Measurements from ENCODE around the gene GNAI2.
A peak's percentile ranks its signal among the peaks of the same experiment; 100 is the strongest.

Gene GNAI2

DNA sequence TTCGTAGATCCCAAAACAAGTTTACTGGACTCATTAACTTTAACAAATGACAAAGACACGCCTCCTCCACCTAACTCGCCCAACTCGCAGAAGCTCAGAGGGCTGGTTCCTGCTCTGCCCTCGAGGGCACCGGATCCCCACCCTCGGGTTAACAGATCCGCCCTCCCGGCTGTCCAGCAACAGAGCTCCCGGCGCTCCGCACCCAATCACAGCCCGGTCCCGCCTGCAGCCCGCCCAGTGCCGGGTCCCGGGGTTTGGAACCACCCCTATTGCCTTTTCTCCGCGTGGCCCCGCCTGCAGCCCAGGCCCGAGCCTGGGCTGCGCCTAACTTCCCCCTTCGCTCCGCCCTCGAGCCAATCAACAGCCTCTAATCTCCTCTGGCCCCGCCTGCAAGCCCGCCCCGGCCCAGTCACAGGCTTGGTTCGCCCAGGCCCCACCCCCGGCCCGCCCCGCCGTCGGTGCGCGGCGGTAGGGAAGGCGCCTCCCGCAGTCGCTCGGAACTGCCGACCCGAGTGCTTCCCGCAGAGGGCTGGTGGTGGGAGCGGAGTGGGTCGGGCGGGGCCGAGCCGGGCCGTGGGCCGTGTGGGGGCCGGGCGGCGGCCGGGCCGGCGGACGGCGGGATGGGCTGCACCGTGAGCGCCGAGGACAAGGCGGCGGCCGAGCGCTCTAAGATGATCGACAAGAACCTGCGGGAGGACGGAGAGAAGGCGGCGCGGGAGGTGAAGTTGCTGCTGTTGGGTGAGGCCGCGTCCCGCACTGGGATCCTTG is at the start of gene GNAI2:
TSS of gene GNAI2 (plus strand) at position 489 of the 768 bp plus-strand sequence. CDS start at position 621, 132 bp downstream.
- peak; percentile 97 for DNase-seq

DNA sequence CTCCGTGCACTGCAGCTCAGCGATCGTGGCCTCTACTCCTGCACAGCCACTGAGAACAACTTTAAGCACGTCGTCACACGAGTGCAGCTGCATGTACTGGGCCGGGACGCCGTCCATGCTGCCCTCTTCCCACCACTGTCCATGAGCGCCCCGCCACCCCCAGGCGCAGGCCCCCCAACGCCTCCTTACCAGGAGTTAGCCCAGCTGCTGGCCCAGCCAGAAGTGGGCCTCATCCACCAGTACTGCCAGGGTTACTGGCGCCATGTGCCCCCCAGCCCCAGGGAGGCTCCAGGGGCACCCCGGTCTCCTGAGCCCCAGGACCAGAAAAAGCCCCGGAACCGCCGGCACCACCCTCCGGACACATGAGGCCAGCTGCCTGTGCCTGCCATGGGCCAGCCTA is 48.3 kb upstream of the GNAI2 start:
- no peak for DNase-seq

GRCh38 chr3:50189274-50189673 is 46.7 kb upstream of the GNAI2 start:
- peak; percentile 40 for DNase-seq

GRCh38 chr3:50189989-50190388 is 46.0 kb upstream of the GNAI2 start:
- DNase-seq = no peak

DNA sequence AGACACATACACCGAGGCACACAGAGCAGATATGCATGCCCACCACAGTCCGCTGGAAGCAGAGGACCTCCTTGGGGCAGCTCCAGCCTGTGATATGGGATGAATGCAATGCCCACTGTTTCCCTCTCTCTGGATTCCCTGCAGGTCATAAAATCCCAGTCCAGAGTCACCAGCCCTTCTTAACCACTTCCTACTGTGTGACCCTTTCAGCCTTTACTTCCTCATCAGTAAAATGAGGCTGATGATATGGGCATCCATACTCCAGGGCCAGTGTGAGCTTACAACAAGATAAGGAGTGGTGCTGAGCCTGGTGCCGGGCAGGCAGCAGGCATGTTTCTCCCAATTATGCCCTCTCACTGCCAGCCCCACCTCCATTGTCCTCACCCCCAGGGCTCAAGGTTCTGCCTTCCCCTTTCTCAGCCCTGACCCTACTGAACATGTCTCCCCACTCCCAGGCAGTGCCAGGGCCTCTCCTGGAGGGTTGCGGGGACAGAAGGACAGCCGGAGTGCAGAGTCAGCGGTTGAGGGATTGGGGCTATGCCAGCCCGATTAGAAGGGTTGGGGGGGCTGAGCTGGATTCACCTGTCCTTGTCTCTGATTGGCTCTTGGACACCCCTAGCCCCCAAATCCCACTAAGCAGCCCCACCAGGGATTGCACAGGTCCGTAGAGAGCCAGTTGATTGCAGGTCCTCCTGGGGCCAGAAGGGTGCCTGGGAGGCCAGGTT is 44.9 kb upstream of the GNAI2 start, which contains the start of gene GNAT1:
TSS of gene GNAT1 (plus strand) at position 675 of the 725 bp plus-strand sequence. CDS start 116 bp downstream, outside the sequence.
- no peak for DNase-seq

GRCh38 chr3:50192124-50192523 is 43.9 kb upstream of the GNAI2 start:
- no peak for DNase-seq

DNA sequence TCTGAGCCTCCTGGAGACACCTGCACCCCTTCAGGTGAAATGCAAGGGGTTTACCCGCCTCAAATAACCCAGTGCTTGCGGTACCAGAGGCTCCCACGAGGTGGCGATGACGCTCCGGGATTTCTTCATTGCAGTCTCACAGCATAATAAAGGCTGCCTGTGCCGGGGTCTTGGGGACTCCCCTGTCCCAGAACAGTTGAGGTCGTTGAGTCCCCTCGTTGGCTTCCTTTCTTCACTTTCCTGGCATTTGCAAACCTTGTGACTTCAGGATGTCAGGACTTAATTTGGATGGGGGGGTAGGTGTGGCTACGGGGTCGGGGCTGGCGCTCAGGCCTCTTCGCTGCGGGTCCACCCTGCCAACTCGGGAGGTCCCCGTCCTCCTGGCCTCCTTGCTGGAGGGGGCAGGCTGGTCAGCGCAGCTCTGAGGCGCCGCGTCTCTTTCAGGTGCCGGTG is 43.3 kb upstream of the GNAI2 start:
- DNase-seq = peak; percentile 50

GRCh38 chr3:50193286-50193685 is 42.7 kb upstream of the GNAI2 start:
- DNase-seq = no peak

GRCh38 chr3:50193746-50194127 is 42.3 kb upstream of the GNAI2 start:
- DNase-seq = no peak

GRCh38 chr3:50194128-50194902 is 41.7 kb upstream of the GNAI2 start:
- DNase-seq = peak; percentile 37

DNA sequence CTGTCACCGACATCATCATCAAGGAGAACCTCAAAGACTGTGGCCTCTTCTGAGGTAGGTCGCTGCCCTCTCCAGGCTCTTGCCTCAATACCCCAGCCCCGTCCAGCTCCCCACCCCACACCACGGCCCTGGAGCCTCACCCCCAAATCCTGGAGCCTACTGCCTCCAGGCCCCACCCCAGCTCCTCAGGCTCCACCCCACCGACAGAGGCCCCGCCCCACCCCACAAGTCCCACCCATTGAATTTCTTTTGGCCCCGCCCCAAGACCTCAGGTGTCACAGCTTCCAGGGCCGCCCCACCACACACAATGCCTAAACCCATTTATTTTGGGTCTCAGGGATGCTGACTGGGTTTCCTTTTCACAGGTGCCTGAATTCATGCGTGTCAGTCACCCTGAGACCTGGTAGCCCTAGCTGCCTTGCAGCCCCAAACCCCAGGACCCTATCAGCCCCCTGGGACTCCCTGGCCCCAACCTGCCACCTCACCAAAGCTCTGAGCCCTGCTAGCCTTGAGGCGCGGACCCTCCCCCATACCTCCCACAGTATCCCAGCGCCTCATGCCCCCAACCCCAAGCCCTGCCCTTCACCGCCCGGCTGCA is 41.0 kb upstream of the GNAI2 start:
- no peak for DNase-seq

- no peak for DNase-seq
Observed at GRCh38 chr3:50195501-50196252, 40.3 kb upstream of the GNAI2 start.

GRCh38 chr3:50196253-50196801 is 39.7 kb upstream of the GNAI2 start:
- DNase-seq = no peak

DNA sequence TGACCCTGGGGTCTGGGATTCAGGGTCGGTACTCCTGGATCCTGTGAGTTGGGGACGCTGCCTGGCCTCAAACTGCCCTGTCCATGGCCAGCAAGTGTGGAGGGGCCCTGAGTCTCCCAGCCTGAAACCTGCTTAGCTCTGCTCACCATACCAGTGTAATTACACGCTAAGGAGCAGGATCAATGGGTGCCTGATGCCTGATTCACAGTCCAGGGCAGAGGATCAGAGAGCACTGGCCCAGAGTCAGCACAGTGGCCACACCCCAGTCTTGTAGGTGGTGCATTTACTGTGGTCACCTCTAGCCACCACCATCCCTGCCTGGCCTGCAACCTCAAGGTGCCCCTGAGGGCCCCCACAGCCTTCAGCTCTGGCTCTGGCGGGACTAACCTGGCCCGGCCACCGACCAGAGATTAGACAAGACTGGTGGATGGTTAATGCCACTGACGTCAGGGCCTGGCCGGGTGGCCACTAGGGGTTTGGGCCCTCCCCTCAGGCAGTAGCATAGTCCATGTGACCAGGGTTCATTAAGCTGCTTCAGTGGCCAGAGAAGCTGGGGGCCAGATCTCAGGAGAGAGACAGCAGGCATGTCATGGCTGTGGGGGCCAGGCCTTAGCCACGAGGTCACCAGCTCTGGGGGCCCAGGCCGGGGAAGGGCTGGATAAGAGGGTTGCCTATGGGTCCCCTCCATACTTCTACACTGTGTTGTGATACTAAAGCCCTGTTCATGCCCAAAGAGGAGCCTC is 34.3 kb upstream of the GNAI2 start:
- no peak for DNase-seq

DNA sequence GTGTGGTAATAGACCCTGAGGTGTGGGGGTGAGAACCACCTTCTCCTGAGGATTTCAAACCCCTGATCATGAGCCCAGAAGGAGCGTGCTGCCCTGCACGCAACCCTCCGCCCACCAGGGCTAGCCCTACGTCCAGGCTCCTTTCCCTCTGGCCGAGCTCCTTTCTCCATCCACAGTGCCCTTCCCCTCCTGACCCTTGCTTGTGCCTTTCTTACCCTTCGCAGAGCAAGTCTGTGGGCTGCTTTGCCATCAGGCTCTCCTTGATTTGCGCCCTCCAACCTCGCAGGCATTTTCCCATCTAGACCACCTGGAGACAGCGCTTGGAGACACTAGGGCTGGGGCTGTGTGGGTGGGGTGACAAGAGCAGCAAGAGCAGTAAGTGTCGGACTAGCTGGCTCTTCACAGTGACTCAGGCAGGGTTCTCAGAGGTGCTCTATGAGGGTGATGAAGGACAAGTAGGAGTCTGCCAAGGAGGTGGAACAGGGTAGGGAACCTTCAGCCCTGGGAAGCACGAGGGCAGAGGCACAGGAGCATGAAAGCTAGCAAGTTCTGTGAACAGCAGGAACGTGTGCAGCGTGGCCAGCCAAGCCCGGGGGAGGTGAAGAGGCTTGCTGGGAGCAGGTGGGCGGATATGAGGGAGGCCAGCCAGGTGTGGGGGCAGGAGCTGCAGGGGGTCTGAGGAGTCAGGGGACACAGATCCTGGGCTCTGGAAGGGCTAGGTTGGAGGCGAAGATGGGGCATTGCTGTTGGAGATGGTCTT is 33.5 kb upstream of the GNAI2 start:
- DNase-seq = no peak

DNA sequence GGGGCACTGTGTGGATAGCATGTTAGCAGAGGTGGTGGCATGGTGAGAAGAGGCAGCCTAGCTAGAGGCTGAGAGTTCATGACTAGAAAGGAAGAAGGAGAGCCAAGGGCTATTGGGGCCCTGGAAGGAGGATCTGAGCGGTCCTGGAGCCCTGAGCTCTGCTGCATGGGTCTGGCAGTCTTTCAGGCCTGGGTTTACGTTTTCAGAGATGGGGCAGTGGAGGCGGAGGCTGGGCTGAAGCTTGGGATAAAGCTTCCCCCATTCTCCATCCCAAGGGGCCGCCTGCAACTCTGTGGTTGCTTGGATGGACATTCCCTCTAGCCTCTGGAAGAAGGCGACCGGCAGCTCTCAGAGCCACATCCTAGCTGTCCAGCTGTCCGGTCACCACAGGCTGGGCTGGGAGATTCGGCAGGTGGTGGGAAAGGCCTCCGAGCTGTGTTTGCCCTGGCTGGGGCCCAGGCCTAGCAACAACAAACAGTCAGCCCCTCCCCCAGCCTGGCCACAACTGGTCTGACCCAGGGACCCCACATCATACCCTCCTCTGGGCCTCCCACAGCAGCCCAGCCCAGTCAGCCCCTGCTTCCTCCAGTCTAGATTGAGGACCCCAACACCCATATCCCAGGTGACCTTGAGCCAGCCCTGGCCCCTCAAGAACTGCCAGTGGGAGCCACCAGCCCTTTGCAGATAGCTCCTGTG is 32.7 kb upstream of the GNAI2 start:
- no peak for DNase-seq

DNA sequence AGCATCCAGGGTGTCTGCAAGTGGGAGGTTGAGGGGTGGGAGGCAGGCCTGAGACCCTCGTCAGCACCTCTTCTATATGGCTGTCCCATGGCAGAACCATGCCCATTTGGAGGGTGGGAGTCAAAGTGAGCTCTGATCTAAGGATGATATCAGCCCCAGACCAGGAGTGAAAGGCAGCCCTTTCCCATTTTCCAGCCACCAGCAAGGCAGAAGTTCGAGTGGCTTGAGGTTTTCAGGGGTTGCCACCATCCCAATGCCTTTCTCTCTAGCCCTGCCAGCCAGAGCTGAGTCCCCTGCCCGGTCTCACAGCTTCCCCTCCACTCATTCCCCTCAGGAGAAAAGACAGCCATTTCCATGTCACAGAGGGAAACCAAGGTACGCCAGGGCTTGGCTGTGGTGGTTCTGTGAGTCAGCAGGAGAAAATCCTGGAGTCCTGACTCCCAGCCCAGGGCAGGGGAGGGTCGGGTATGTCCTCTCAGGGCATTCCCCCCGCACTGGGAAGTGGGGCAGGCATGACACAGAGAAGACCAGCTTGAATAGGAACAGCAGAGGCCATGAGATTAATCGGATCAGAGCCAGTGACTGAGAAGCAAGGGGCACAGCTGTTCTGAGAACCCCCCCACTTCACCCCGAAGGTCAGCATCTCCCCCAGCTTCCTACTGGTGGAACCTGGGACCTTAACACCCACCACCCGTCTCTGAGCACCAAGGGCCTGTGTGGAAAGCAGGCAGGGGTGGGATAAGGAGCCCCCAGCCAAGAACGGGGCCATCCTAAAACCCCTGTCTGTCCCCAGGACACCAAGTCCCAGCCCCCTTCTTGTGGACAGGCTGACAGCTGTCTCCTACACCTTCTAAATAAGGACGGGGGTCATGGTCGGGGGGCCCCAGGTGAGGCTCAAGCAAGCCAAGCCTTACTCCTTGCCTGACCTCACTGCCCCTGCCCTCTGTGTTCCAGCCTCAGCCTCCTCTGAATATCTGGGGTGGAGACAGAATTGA is 31.9 kb upstream of the GNAI2 start:
- DNase-seq = no peak

DNA sequence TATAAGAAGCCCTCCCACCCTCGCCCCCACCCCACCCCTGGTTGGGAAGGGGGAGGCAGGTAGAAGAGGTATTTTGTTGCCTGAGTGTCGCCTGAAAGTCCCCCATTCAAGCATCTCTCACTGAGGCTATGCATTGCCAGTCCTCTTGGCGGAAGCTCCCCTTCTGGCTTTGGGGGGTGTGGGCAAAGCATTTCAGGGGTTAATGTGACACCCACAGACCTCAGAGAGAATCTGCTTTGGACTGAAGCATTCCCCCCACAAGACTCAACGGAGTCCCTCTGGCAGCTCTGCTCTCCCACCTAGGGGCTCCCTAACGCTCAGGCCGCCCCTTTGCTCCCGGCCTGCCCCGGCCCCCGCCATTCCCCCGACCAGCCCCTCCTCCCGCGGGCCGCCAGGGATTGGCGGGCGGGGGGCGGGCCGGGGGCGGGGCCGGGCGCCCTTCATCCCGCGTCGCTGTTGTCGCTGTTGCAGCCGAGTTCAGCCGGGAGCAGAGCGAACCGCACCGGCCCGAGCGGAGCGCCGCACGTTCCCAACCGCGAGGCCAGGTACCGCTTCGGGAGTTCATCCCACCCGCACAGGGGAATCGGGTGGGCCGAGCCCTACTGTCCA is 31.1 kb upstream of the GNAI2 start, which contains the start of gene SLC38A3:
TSS of gene SLC38A3 (plus strand) at position 468 of the 609 bp plus-strand sequence. CDS start 8,929 bp downstream, outside the sequence.
- no peak for DNase-seq

Measured in NCI-H526 treated with DMSO at 0.1 percent for 48 hours (cell line).